NCI-H1436 treated with DMSO at 0.1 percent for 48 hours (cell line): ENCODE data around the gene SEMA4D.

Experiments used
- DNase-seq: peaks from one replicate; lab custom pipeline; 2025; lab: John Stamatoyannopoulos, UW

Gene SEMA4D, protein sequence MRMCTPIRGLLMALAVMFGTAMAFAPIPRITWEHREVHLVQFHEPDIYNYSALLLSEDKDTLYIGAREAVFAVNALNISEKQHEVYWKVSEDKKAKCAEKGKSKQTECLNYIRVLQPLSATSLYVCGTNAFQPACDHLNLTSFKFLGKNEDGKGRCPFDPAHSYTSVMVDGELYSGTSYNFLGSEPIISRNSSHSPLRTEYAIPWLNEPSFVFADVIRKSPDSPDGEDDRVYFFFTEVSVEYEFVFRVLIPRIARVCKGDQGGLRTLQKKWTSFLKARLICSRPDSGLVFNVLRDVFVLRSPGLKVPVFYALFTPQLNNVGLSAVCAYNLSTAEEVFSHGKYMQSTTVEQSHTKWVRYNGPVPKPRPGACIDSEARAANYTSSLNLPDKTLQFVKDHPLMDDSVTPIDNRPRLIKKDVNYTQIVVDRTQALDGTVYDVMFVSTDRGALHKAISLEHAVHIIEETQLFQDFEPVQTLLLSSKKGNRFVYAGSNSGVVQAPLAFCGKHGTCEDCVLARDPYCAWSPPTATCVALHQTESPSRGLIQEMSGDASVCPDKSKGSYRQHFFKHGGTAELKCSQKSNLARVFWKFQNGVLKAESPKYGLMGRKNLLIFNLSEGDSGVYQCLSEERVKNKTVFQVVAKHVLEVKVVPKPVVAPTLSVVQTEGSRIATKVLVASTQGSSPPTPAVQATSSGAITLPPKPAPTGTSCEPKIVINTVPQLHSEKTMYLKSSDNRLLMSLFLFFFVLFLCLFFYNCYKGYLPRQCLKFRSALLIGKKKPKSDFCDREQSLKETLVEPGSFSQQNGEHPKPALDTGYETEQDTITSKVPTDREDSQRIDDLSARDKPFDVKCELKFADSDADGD

DNA sequence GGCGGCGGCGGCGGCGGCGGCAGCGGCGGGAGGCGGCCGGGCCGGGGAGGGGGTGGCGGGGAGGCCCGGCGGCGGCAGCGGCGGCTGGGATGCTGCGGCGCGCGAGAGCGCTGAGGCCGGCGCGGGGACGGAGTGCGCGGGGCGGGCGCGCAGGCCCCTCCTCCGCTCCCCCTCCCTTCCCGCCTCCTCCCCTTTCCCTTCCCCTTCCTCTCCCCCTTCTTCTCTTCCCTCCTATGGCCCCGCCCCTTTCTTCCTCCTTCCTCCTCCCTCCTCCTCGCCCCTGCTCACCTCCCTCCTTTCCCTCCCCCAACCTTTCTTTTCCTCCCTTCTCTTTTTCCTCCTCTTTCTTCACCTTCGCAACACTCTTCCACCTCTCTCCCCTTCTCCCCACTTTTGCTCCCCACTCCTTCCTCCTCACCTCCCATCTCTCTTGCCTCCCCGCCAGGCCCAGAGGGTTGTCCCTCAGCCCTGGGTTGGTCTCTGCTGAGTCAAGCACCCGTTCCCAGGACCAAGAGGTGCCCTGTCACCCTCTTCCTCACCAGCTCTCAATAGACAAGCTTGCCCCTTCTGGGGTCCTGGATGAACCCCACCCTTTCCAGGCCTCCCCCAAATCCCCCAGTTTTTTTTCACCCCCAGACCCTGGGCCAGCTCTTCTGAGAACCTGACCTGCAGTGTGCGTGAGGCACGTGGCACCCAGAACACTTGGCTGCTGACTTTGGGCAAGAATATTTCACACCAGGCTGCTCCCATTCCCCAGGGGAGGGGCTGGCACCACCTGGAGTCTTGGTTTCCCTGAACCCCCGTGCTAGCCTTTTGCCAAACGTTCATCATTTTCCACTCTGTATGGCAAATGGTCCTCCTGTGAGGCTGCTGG is at the start of gene SEMA4D:
Gene SEMA4D, minus strand, starts transcription at position 136 of the 874 bp plus-strand sequence. CDS start 92,657 bp downstream, outside the sequence.
- no peak for DNase-seq

DNA sequence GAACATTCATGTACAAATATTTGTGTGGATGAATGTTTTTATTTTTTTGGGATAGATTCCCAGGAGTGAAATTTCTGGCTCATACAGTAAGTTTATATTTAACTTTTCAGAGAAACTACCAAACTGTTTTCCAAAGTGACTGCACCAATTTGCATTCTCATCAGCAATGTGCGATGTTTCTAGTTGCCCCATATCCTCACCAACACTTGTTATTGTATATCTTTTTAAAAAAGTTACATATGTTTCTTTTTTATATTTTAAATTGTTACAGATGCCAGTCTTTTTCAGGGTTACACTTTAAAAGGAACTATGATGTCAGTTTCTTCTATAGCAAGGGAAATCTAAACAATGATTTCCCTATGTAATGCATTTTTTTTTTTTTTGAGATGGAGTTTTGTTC is 49.1 kb upstream of the SEMA4D start:
- DNase-seq = no peak

DNA sequence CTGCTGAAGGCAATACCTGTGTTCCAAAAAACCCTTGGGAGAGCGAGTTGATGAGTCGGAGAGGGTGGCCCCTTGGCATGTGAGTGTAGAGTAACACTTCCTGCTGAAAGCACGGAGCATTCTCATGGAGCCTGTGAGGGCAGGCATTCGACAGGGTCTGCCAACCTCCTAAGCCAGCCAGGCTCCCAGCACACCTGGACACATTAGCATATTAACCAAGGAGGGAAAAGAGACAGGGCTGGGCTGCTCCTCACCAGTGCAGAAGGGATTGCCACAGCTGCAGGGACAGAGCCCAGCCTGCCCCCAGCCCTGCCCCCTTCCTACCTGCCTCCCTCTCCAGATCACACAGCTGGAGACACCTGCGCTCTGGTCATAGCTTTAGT is 46.4 kb upstream of the SEMA4D start:
- DNase-seq = no peak

DNA sequence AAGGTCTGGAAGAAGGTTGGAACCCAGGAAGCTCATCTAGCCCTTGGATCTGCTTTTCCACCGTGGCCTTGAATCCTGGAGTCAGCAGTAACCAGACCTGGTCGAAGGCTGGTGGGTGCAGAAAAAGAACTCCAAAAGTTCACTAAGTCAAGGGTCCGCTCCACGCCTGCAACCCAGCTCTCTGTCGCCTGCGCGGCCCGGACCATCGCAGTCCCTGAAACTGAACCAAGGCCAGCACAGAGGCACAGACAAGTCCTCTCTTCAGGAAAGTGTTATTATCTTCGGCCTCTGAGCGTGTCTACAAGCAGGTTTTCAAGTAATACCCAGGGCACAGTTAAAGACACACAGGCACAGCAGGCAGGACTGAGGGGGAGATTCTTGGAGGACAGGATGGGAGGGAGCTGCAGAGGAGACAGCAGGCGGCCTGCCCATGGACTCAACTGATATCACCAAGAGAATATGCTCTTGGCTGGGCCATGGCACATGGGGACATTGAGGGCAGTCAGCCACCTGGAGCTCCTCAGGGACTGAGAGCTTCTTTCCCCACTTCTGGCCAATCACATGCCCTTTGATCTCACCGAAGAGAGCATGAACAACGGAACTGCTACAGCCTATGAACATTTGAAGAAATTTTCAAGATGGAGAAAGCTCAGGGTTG is 45.8 kb upstream of the SEMA4D start:
- DNase-seq = no peak

DNA sequence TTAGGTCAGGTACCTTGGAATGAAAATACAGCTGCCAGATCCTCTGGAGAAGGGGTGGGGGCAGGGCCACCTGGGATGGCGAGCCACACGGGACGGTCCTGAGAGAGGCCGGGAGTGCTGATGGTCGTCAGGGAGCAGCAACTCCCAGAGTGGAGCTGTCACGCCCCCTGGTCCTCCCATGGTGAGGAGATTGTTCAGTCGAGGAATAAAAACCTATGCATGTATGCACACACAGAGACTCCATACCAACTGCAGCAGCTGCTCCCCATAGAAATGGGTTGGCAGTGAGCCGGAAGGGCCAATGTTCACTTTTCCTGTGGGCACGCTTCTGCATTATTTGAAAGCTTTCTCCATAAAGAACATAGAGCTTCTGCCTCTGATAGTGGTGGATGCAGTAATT is 45.2 kb upstream of the SEMA4D start:
- DNase-seq = no peak

DNA sequence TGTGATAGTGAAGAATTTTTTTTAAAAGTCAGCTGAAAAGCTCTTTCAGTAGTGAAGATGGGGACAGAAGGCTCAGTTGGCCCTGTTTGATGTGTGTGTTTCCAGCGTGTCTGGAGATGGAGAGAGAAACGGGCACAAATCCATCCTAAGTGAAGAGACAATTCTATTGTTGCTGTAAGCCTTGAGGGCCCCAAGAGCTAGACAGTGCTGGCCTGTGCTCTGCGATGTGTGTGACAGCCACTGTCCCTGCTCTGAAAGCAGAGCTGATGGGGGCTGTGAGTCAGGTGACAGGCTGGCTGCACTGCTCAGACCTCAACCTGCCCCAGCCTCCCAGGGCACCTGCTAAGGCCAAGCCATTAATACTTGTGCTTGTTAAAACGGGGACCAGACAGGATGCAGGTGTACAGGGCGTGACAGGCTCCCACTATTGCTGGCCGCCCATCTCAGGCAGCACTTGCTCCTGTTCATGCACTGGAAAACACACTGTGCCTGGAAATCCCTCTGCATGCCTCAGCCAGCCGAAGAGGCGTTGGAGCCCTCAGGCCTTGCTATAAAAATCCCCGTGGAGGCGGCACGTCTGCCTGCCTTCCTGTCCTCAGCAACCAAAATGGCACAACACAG is 44.6 kb upstream of the SEMA4D start:
- no peak for DNase-seq

DNA sequence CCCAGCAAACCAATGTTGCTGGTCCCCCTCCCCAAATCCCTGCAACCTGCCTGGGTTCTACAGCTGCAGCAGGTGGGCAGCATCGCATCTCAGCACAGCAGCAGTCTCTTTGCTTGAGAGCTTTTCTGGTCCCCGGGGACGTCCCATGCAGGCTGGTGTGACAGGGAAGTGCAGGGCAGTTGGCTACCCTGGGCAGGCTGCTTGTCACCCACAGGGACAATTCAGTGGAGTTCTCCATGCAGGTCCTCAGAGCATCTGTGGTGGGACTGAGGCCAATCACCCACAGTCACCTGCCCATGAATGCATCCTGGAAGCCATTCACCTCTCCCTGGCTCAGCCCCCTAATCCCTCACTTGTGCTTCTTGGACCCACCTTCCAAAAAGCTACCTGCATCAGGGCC is 43.9 kb upstream of the SEMA4D start:
- DNase-seq = no peak

DNA sequence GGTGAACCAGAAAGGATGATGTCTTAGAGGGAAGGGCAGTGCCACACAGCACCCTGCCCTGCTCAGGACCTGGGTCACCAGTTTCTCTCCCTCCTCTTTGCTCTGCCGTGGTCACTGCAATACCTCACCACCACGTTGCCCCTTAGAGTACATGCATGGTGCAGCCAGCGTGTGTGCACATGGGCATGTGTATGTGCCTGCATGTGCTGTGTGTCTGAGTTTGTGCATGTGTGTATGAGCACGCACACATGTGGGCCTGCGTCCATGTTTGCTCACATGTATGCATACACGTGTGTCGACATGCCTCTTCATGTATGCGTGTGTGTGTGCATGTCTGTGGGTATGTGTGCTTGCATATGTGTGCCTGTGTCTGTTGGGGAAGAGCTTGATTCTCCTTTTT is 41.5 kb upstream of the SEMA4D start:
- no peak for DNase-seq

DNA sequence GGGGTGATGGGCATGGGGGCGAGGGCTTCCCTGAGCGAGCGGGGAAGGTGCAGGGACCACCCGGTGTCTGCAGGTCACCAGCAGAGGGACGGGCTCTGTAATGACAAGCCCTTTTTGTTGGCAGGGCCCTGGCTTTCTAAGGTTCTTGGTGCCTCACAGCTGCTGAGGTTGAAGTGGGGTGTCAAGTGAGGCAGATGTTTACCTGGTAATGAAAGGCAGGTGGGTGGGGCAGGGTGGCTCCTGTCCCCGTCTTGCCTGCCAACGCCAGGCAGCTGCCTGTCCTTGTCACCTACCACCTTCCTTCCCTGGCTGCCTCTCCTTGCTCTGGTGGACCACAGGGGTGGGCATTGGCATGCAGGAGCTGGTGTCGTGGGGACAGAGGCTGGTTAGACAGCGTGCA is 41.0 kb upstream of the SEMA4D start:
- no peak for DNase-seq

DNA sequence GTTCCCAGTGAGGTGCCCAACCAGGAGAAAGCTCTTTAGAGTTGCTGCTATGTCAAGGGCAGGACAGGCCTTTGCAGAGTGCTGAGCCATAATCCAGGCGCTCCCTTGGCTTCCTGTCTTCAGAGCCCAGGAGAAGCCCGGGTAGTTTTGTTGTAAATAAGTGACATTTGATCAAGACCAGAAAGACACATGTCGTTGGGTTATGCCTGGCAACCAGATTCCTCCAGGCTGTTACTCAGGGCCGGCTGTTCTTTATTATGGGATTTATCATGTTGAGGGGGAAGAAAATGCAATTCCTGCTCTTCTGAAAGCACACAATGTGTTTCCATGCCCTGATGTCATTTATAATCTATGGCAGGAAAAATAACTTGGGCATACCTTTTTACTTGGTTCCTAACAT is 39.3 kb upstream of the SEMA4D start:
- no peak for DNase-seq

DNA sequence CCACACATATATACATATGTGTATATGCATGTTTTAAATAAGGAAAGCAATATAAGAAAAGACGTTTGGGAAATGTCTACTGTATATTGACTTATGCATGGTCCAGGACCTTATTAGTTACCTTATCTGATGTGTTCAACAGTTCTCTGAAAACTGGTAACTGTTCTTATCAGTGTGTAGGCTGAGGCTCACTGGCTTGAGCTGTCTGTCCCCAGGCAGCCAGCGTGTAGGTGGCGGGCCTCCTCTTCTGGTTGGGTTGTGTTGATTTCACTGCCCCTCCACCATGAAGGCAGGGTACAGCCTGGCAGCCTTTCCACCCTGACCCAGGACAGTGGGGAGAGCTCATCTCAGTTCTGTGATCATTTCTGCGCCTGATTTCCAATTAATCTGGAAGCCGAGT is 38.7 kb upstream of the SEMA4D start:
- DNase-seq = no peak

DNA sequence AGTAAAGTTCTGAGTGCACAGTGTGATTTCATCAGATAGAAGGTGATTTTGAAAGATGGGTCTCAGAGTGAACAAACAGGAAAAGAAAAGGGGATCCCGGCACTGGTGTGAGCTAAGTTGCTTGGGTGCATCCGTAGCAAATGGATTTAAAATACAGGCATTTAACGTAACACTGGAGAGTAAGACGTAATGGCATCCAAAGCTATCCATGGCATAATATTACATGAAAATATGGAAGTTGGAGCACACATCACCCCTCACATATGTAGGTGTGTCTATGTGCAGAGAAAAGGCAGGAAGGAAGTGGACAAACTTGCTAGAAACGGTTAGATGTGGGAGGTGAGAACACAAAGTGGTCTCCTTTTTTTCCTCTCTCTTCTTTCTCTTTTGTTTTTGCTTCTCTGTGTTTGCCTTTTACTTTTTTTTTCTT is 38.2 kb upstream of the SEMA4D start:
- no peak for DNase-seq

DNA sequence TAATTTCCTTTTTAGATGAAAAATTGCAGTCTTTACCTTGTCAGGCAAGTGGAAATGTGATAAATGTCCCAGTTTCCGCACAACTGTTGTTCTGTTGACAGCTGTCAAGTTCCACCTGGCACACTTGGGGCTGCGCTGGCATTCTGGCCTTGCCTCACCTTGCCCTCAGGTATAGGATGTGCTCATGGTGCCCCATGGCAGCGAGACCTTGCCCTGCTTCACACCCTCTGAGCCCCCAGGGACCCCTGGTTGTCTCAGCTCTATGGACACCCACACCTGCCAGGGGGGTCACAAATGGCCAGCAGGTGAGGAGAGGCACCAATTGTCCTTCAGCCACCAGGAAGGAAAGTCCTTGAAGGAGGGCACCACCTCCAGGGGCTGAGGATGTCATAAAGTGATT is 37.5 kb upstream of the SEMA4D start:
- no peak for DNase-seq

DNA sequence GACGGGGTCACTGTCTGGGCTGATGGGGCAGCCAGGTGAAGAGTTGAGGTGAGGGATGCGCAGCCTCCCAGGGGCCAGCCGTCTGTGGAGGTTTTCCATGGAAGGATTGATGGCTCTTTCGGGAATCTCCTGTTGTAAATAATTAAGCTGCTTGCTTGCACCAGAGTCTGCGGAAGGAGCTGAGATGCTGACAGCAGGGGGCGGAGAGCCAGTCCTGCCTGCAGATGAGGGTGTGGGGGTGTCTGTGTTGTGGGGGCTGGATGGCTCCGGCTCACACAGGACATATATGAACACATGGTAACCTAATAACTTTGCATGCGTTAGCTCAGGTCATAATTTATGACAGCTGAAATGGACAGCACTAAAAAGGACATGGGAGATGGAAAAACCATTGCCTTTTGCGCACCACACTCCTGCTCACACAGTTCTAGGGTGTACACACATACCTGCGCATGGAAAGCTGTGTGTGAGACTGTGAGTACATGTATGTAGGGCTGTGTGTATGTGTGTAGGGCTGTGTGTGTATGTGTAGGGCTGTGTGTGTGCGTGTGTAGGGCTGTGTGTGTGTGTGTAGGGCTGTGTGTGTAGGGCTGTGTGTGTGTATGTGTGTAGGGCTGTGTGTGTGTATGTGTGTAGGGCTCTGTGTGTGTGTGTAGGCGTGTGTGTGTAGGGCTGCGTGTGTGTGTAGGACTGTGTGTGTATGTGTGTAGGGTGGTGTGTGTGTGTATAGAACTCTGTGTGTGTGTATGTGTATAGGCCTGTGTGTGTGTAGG is 36.8 kb upstream of the SEMA4D start:
- no peak for DNase-seq

DNA sequence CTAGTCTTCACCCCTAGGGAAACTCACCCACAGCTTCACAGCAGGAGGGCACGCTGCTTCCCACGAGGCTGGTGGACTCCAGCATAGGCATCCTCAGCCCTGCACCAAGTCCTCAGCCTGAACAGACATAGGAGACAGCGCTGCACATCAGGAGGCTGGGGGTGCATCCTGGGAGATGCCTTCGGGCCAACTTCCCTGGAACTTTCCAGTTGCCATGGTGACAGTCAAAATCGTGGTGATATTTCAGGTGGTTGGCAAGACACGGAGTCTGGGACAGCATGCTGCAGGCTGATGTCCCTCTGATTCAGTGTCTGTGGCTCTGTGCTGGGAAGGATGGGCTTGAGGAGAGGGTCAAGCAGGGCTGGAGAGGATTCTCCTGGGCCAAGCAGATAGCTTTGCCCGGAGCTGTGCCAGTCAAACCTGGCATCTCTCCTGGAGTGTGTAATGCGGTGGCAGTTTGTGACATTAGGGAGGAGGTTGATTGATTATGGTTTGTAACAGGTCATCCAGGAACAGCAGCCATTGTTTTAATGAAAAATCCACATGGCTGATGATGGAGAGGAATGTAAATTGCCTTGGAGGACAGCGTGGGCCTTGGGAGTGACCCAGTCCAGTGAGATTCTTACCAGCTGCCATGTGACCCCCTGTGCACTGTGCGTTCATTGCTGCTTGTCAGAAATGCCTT is 35.6 kb upstream of the SEMA4D start:
- DNase-seq = no peak

DNA sequence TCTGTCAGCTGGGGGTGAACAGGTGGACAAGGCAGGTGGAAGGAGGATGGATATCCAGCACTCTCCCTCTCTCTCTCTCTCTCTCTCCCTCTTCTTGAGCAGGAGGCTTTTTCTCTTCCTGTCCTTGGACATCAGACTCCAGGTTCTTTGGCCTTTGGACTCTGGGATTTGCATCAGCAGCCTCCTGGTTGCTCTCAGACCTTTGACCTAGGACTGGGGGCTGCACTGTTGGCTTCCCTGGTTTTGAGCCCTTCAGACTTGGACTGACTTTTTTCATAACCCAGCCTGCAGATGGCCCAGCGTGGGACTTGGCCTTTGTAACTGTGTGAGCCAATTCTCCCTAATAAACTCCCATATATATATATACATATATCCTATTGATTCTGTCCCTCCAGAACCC is 35.0 kb upstream of the SEMA4D start:
- DNase-seq = no peak

DNA sequence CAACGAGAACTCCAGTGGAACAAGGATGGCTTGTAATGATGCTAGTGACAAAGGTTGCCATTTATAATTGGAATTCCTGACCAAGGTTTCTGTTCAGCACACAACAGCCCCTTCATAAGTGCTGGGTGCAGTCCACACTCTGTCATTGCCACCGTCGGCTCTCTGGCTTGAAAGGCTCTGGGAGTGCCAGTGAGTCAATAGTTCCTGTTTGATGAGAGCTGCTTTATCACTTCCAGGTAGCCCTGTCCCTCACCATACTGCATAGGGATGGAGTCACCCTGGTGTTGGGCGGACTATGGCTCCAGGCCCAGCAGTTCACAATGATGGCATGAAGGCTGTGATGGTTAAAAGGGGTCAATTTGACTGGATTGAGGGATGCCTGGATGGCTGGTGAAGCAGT is 34.6 kb upstream of the SEMA4D start:
- DNase-seq = no peak

DNA sequence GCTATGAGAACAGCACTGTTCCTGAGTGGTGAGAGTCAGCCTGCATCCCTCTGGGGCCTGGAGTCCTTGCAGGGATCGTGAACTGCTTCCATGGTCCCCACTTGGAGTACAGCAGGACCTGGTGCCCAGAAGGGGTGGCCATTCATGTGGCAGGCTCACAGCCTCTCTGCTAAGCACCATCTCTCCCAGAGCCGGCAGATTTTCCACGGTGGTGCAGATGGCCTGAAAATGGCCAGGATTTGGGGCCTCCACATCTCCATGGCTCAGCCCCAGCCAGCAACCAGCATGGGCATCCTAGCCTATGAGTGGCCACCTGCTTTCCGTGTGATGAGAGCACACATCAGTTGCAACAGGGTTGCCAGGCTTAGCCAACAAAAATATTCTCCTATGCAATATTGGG is 33.9 kb upstream of the SEMA4D start:
- DNase-seq = no peak

DNA sequence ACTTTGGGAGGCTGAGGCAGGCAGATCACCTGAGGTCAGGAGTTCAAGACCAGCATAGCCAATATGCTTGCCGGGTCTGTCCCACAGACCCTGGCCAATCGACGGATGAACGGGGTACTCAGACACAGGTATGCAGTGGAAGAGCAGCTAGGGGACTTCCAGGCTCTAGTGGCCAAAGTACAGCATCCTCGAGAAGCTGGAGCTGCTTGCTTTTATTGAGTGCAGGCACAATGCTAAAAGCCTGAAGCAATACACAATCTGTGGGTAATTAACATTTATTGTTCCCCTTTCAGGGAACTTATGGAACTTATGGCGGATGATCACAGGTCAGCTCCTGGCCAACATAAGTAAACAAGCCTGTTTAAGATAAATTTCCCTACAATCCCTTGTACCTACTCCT is 32.8 kb upstream of the SEMA4D start:
- DNase-seq = no peak
